Stimulated activated CD8-positive, alpha-beta memory T cell treated with anti-CD3 and anti-CD28 coated beads, Interleukin-15, amount 100 ng/mL, for 24 hours (primary cell): ENCODE data around the gene ABTB2.

Source experiments
- DNase-seq: peaks from one replicate; pipeline ENCODE4 v3.0.0-alpha.2; 2020; ENCODE audit warnings: low read depth

The ABTB2 gene

DNA sequence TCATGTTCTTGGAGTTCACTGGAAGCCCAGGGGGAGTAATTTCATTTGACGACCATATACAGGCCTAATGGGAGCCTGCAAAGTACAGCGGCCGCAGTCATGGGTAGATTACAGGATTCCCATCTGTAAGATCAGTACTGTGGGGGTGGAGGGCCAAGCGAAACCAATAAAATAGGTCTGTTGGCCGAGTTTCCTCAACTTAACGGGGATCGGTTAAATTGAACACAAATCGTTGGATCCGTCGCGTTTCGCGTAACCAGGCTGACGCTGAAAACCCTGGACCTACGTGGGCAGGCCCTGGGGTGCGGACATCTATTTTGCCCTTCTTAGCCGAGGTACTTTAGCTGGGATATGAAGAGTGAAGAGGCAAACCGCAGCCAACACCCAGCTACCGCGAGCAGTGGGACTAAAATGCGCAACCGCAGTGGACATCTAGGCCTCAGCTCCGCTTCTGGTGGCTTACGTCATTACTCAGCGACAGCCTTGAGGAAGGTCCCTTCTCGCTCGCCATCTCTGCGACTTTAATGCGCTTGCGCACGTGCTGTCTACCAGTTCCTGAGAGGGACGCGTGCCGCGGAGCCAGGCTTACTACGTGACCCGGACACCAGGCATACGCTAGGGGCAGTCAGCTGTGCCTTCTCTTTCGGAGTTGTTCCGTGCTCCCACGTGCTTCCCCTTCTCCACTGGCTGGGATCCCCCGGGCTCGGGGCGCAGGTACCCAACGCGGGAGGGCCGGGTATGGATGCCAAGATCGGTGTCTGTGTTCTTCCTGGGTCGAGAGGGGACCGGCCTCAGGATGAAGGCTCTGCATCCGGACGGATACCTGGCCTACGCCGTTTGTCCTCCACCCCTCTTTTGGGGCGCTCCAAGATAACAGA lies 252.5 kb downstream of the ABTB2 start, which contains the start of gene NAT10:
TSS of gene NAT10 (plus strand) at position 551 of the 878 bp plus-strand sequence. CDS start 2,597 bp downstream, outside the sequence.
- peak; percentile 95 for DNase-seq

DNA sequence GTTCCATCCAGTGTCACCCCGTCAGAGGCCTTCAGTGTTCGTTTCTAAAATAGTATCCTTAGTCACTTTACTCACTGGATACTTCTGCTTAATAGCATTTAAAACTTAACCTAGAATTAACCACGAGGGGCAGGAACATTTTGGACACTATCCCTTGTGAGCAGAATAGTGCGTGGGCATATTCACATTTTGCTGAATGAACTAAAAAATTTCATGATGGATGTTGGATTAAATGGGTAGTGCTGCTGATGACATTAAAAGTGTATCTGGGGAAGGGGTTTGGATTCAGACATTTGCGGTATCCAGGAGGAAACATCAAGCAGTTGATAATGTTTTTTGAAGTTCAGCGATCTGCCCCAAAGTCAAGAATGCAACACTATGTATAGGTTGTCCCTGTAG lies 253.1 kb downstream of the ABTB2 start:
- no peak for DNase-seq
